HG03025 (cell line): ENCODE data around the gene AGPAT2.

Experiments
- ATAC-seq: cut with Tn5 transposase; IDR thresholded peaks from one replicate; pipeline ENCODE4 v1.9.1; 2021; ENCODE audit warnings: mild to moderate bottlenecking, moderate library complexity; ENCODE audit not compliant: unreplicated experiment, low FRiP score

AGPAT2 gene

DNA sequence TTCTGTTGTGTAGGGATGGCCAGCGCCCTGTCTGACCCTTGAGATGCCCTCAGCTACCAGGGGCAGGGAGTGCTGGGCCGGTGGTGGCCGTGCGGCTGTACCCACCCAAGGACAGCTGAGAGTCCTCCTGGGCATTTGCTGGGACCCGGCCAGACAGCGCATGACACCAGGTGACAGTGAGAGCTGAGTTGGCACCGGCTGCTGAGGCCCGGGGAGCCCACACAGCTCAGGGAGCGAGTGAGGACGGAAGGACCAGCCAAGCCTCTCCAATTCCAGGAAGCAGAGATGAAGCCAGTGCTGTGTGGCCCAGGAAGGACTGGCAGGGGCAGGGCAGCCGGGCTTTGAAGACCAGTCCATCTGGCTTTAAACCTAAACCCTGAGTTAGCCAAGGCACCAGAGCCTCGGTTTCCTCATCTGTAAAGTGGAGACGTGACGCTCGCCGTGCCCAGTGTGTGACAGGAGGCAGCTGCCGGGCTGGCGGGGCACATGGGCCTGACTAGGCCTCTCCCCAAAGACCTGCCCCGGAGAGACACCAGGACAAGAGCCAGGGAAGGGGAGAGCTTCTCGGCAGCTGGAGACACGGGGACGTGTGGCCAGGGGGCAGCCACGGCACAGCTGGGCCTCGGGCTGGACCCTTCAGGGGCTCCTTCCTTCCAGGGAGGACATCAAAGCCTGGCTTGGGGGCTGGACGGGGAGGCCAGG, 3.0 kb upstream of the AGPAT2 start:
- ATAC-seq: no peak

DNA sequence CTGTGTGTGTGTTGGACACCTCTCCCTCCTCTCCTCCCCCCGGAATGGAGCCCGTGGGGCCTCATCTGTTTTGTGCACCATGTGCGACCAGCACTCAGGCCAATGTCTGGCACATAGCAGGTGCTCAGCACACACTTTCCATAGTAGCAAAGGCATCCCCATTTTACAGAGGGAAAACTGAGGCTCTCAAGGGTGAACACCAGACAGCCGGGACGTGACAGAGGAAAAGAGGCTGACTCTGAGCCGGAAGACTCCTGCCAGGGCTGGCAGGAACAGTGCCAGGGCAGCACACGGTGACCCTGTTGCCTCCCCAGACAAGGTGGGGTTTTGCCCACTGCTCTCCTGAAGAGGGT, 1.8 kb upstream of the AGPAT2 start:
- ATAC-seq: no peak

- no peak for ATAC-seq
Observed at GRCh38 chr9:136688274-136689107, 1.2 kb upstream of the AGPAT2 start.

DNA sequence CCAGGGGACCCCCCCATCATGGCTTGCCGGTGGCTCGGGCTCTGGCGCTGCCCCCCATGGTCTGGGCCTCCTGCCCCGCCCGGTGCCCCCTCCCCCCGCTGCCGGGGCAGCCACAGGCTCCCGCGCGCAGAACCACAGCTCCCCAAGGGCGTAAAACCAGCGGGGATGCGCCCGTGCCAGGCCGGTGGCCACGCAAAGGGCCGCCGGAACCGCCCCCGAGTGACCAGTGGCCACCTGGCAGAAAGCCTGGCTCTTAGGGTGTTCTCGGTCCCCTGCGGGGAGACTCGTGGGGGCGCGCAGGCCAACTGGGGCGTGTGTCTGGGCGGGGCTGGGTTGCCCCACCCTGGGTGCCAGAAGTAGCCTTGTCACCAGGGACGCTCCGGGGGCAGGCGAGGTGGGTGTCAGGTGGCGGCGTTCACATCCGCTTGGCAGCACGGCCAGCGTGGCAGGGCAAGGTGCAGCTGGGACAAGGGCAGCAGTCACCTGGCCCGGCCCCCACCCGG, 515 bp upstream of the AGPAT2 start:
- ATAC-seq: no peak

DNA sequence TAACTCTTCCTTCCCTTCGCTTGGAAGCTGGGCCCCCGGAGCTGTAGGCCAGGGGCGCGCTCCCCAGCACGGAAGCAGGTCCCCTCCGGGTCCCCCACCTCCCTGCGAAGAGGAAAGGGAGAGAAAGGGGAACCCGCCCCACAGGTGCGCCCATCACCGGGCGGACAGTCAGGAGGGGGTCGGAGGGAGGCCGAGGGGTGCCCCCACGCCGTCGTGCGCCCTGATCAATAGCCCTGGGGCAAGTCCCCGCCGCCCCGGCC, 793 bp downstream of the AGPAT2 start:
- no peak for ATAC-seq

- ATAC-seq: no peak
Observed at GRCh38 chr9:136685790-136686533, 1.3 kb downstream of the AGPAT2 start.

- ATAC-seq: no peak
Observed at GRCh38 chr9:136685216-136685615, 2.0 kb downstream of the AGPAT2 start.

GRCh38 chr9:136684799-136685198, 2.5 kb downstream of the AGPAT2 start:
- no peak for ATAC-seq

- no peak for ATAC-seq
Observed at GRCh38 chr9:136684339-136684738, 2.9 kb downstream of the AGPAT2 start.

DNA sequence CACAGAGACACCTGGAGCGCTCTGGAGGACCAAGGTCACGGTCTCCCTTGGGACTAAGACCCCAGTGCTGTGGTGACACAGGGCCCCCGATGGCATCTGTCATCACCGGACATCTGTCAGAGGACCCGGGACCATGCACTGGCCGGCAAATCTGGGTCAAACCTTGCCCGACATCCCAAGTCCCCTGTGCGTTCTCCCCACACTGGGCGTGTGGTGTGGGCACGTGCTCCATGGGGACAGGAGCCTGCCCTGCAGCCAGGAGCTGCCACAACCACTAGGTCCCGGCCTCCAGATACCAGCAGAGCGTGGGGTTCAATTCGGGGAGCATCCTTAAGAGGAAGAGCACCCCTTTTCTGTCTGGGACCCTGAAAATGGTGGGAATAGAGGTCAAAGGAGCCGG, 3.5 kb downstream of the AGPAT2 start:
- no peak for ATAC-seq

DNA sequence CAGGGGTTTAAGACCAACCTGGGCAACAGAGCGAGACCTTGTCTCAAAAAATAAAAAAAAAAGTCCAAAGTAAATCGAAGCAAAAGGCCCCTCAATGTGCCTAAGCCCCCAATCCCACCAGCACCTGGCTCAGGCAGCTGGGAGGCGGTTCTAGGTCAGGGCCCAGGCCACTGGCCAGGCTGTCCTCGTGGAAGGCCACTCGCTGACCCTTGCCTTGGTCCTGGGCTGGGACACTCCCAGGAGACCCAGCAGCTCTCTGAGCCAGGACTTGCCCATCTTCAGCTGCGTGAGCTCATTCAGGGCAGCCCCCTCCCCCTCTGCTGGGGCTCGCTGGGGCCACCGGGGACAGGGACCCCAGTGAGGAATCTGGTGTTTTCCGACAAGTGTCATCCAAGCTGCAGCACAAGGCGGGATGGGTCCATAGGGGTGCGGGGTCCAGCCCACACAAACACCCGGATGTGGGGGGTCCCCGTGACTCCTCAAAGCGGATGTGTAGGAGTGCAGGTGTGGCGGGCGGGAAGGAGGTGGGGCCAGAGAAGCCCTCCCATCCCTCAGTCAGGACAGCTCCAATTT, 4.0 kb downstream of the AGPAT2 start:
- ATAC-seq: no peak

- ATAC-seq: no peak
Observed at GRCh38 chr9:136682710-136683109, 4.5 kb downstream of the AGPAT2 start.

DNA sequence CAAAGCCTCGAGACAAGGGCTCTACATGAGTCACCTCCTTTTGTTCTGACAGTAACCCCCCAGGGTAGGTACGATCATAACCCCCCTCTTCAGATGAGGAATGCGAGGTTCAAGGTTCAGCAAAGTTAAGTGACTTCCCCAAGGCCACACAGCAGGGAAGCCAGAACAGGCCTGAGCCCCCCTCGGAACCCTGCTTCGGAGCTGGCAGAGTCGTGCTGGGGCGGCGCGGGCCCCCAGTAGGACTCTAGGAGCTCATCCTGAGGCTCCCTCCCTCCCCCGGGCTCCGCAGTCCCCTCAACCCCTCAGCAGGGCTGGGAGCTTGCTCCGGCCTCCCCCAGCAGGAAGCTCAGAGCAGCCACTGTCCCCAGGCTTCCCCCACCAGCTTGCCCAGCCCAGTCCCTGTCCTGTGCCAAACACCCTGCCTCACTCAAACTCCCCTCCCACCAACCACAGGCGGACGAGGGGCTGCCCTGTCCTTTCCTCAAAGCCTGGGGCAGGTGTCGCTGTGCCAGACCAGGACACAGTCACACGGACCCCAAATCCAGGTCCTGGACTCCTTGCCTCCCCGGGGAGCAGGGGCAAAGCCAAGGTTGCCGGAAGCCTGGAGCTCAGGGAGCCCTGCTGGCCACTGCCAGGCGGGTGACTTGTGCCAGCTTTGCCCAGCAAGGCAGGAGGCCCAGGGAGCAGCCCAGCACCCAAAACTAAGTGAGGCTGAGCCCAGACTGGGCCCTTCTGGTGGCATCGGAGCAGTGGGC, 5.1 kb downstream of the AGPAT2 start:
- ATAC-seq: no peak

DNA sequence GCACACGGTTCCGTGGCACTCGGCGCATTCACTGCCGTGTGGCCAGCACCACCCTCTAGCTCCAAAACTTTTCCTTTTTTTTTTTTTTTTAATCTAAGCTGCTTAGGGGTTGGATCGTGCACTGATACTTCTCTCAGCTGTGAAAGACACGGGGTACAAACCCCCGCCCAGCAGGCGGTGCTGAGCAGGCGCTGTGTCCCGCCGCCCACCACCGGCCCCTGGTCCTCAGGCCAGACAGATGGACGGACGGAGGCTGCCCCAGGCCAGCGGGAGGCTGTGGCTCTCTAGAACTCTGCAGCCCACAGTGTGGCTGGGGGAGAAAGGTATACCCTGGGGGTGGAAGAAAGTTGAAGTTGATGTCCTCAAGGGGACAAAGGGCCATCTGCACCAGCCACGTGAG, 6.2 kb downstream of the AGPAT2 start:
- ATAC-seq: no peak

- no peak for ATAC-seq
Observed at GRCh38 chr9:136679431-136679941, 7.8 kb downstream of the AGPAT2 start.

DNA sequence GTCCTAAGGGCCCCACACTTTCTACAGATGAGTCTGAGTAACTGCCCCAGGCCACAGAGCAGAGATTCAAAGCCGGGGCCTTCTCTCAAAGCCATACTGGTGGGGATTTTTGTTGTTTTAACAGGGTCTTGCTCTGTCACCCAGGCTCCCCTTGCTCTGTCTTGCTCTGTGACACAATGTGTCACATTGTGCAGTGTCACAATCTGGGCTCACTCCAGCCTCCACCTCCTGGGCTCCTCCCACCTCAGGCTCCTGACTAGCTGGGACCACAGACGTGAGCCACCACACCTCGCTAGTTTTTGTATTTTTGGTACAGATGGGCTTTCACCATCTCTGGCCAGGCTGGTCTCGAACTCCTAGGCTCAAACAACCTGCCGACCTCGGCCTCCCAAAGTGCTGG, 8.6 kb downstream of the AGPAT2 start:
- ATAC-seq: no peak

DNA sequence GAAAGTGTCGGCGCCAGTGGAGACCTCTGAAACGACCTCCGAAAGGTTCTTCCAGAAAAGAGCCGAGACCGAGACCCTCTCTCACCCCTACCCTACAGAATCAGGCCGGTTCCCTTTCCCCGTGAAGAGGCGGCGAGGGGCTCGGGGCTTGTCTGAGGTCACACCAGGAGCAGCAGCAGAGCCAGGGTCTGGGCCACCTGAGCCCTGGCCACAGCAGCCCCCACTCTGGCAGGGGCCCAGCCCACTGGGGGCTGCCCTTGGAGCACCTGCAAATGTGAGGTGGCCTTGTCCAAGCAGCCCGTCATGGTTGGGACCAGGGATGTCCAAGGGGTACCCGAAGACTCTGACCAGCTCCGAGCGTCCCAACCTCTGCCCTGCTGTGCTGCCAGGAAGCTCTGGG, 9.2 kb downstream of the AGPAT2 start:
- no peak for ATAC-seq

DNA sequence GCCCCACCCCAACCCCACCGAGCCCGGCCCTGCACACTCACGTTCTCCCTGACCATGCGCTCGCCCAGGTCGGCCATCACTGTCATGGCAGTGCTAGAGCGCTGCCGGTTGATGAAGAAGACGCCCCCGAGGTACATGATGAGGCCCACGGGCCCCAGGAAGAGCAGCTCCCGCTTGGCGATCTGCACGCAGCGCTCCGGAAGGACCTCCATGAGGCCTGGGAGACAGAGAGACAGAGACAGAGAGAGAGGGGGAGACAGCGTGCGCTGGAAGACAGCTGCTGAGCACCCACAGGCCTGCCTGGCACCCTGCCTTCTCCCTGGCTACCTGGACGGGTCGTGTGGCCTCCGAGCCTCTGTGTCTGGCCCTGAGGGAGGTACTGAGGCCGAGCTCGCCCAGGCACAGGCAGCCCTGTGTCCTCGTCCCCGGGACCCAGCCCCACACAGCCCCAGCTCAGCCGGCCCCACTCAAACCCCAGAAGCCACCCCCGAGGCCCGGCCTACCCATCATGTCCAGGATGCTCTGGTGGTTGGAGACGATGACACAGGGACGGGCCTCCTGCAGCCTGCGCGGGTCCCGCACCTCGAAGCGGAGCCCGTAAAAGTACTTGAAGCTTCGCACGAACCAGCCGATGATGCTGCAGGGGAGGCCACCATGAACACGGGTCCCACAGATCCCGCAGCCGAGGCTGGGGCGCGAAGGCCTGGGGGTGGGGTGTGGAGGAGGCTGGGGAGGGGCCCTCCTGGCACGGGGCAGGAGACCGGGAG, 10.2 kb downstream of the AGPAT2 start:
- no peak for ATAC-seq

DNA sequence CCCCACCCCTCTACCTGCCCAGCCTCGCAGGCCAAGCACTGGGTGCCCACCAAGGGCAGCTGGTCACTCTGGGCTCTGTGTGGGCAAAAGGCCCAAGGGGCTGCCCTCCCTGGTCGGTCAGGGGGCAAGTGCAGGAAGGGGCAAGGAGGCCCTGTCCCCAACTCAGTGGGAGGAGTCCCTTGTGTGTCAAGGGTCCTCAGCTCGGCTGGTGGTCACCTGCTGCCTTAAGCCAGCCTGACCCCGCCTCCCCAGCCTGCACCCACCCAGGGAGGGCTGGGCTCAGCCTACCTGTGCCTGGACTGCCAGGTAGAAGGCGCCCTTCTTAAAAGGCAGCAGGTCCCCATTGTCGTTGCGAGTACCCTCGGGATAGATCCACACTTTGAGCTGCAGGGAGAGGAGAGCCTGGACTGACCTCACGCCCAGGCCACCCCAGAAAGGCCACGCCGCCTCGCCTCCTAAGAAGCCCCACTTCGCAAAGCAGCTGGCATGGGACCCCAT, 10.9 kb downstream of the AGPAT2 start:
- no peak for ATAC-seq
